Raji (cell line): ENCODE measurements around the gene APC.

ENCODE experiments used
- POLR2A ChIP-seq: IDR thresholded peaks from 2 replicates; pipeline ENCODE4 v1.6.1; 2011; ENCODE audit warnings: low read depth, low read length, control low read depth; ENCODE audit not compliant: insufficient read depth

APC gene

DNA sequence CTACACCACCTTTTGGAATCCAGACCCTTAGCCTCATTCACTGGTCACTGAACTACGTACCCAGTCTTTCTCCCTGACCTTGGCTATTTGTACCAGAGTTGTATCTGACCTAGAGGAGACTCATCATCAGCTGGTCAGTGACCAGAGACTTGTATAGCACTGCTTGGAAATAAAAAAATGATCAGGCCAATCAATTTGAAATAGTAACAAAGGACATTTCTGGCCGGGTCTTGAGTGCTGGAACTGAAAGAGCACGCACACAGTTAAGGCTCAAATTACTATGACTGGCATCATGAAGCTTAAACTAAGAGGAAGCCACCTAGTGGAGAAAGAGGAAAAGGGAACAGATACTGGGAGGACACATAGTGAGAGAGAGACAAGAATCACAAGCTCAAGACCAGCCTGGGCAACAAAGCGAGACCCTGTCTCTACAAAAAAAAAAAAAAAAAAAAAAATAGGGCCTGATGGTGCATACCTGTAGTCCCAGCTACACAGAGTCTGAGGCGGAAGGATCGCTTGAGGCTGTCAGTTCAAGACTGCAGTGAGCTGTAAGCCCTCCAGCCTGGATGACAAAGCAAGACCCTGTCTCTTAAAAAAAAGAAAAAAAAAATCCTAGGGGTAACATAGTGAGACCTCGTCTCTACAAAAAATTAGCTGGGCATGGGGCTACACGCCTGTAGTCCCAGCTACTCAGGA is 110.6 kb downstream of the APC start:
- TF ChIP-seq POLR2A = no peak

- TF ChIP-seq POLR2A = no peak
These were observed 112.2 kb downstream of the APC start for GRCh38 chr5:112849912-112850311.

DNA sequence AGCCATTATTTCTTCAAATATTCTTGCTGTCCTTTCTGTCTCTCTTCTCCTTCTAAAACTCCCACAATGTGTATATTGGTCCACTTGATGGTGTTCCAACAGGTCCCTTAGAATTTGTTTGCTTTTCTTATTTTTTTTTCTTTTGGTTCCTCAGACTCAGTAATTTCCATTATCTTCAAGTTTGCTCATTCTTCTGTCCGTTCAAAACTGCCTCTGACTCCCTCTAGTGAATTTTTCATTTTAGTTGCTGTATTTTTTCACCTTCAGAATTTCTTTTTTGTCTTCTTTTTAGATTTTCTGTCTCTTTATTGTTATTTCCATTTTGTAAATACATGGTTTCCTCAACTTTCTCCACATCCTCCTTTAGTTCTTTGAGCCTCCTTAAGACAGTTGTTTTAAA is 117.0 kb downstream of the APC start:
- no peak for TF ChIP-seq POLR2A

DNA sequence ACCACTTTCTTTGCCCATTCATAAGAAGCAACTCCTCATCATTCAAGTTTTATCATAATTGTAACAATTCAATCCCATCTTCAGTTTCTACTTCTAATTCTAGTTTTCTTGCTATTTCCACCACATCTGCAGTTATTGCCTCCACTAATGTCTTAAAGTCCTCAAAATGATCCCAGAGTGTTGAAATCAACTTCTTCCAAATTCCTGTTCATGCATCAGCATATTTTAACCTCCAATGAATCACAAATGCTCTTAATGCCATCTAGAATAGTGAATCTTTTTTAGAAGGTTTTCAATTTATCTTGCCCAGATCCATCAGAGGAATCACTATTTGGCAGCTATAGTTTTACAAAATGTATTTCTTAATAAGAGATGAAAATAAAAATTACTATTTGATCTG is 120.2 kb downstream of the APC start:
- TF ChIP-seq POLR2A = no peak

DNA sequence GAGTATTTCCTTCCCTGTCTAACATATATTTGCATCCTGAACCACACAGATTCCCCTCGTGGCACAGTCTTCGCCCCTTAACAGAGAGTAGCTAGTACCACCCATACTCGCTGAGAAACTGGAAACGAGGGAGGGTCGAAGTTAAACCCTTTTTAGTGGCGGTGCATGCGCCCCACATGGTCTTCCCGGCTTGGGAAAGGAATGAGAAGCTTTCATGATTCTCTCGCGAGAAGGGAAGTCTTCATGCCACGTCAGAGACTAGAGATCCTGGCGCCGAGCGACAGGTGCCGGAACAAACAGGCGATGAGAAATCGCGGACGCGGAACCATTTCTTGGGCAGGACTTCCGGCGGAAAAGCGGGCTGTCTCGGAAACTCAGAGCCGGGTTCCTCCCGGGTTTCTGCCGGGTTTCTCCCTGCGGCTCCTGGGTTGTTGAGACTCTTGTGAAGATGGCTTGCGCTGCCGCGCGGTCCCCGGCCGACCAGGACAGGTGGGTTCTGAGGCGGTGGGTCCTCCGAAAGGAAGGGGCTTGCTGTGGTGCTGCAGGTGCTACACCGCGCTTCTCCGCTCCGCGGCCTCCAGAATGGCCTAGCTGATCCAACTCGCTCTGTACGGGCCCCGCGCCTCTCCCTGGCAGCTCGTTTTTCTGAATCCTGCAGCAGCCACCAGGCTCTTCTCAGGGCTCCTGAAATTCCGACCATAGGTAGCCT is 123.4 kb downstream of the APC start, which contains the start of gene SRP19:
Gene SRP19, plus strand, starts transcription at position 359 of the 709 bp plus-strand sequence. Its CDS starts 90 bp downstream, at position 449.
- TF ChIP-seq POLR2A = peak; percentile 81

GRCh38 chr5:112861638-112861985 is 123.9 kb downstream of the APC start:
- no peak for TF ChIP-seq POLR2A

GRCh38 chr5:112862085-112862484 is 124.4 kb downstream of the APC start:
- no peak for TF ChIP-seq POLR2A

DNA sequence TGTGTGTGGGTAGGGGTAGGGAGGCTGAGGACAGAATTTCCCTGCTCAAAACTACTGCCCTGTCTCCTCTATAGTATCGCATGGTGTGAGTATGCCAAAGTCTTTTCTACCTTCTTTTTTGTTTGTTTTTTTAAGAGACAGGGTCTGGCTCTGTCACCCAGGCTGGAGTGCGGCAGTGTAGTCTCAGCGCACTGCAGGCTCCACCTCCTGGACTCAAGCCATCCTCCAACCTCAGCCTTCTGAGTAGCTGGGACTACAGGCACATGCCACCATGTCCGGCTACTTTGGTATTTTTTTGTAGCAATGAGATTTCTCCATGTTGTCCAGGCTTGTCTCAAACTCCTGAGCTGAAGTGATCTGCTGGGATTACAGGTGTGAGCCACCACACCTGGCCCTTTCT is 125.9 kb downstream of the APC start:
- TF ChIP-seq POLR2A = no peak

DNA sequence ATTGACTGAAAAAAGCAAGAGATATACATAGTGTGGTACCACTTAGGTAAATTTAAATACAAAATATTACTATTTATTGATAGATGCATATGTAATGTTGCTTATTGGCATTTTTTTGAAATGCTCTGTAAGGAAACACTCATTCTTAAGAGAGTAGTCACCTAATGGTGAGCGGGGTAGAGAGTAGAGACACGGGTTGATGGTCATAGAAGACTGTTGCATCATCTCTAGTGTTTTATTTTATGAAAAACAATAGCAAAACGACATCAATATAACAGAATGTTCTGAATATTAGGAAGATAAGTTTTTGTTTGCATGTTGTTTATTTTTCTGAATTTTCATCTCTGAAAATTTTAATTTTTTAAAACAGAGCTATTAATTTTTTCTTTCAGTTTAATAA is 127.4 kb downstream of the APC start:
- TF ChIP-seq POLR2A = no peak

GRCh38 chr5:112866739-112867138 is 129.1 kb downstream of the APC start:
- TF ChIP-seq POLR2A = no peak

GRCh38 chr5:112867411-112867810 is 129.7 kb downstream of the APC start:
- TF ChIP-seq POLR2A = no peak

- TF ChIP-seq POLR2A = no peak
These were observed 132.3 kb downstream of the APC start for GRCh38 chr5:112869948-112870347.

DNA sequence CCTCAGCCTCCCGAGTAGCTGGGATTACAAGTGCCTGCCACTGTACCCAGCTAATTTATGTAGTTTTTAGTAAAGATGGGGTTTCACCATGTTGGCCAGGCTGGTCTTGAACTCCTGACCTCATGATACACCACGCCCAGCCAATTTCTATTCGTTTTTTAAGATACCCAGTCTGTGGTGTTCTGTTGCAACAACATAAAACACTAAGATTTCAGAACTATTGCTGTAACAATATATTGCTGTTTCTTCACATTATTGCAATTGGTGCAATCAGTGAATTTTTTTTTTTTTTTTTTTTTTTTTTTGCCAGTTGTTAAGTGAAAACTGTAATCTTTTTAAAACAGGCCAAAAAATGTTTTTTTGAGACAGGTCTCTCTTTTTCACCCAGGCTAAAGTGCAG is 133.3 kb downstream of the APC start:
- no peak for TF ChIP-seq POLR2A

GRCh38 chr5:112876362-112876761 is 138.7 kb downstream of the APC start:
- TF ChIP-seq POLR2A = no peak

DNA sequence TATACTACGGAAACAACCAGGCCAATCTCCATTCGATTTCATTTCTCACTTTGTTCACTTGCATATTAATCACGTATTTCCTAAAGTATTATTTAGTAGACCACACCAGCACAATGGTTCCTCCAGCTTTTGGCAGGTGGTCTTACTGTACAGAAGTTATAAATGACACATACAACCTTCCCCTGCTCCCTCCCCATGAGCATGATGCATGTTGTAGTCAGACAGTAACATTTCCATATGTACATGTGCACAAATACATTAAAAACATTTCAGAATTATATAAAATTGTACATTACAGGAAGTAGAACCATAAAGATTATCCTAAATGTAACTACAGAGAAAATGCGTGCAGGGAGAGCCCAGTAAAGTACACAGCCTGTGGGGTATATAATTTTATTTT is 140.4 kb downstream of the APC start:
- TF ChIP-seq POLR2A = no peak

DNA sequence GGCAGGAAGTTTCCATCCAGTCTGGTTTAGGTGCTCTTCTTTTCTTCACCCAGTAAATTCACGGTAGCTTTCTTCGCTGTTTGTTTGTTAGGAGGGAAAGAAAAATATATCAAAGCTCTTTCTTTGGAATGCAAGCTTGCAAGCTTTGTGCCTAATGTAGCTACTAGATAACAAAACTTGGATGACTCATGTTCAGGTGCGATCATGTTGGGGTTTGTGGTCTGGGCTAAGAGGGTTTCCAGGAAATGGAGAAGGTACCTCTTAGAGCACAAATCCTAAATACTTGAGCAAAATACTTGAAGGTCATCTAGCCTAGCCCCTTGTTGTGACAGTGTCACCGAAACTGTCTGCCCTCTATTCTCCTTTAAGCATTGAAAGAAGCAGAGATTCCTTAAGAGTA is 141.1 kb downstream of the APC start:
- TF ChIP-seq POLR2A = no peak
